Stimulated activated CD4-positive, alpha-beta T cell treated with anti-CD3 and anti-CD28 coated beads, Interleukin-12 subunit alpha, Interleukin-12 subunit beta, amount 100 ng/mL, for 4 hours (primary cell): ENCODE measurements around the gene STUB1.

Experiments
- DNase-seq: peaks from one replicate; pipeline ENCODE4 v3.0.0-alpha.2; 2020

The STUB1 gene

DNA sequence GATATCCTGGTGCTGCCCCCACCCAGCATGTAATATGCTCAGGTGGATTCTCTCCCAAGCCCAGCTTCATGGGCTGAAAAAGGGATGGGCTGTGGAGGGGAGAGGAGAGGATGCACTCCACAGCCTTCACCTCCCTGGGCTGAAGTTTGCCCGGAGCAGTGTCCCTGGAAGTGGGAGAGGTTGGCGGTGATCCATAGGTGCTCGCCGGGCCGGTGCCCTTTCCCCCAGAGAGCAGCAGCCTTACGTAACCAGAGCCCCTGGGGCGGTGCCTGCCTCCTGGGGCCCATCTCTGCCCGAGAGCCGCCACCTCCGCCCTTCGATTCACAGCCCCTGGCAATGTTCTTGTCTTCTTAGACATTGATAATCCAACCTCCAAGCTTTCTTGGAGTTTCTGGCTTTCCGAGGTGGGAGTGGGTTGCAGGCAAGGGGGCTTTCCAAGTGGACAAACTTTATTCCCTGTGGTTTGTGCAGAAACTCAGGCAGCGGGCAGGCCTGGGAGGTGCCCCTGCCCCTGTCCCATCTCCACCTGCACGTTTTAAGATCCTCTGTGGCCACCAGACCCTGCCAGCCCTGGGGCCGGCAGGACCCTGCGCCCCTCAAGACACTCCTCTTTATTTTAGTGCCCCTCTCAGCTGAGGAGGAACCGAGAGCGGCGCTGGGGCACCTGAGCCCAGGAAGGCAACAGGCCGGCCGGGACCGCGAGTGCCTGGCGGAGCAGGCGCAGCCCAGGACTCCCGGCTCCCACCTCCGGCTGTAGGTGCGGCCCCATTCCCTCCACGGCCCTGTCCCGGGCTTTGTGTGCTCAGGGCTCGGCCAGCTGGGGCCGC lies 34.1 kb upstream of the STUB1 start:
- DNase-seq = no peak

GRCh38 chr16:646679-647172 lies 33.5 kb upstream of the STUB1 start:
- no peak for DNase-seq

- DNase-seq = no peak
Observed at GRCh38 chr16:647173-647902, 32.9 kb upstream of the STUB1 start.

GRCh38 chr16:648071-648780 lies 32.0 kb upstream of the STUB1 start:
- peak; percentile 50 for DNase-seq

- peak; percentile 91 for DNase-seq
Observed at GRCh38 chr16:648781-649589, 31.2 kb upstream of the STUB1 start, which contains the start of gene WDR90. Gene WDR90, plus strand, starts transcription at chr16:649365. Its CDS starts 52 bp downstream, at chr16:649417.

DNA sequence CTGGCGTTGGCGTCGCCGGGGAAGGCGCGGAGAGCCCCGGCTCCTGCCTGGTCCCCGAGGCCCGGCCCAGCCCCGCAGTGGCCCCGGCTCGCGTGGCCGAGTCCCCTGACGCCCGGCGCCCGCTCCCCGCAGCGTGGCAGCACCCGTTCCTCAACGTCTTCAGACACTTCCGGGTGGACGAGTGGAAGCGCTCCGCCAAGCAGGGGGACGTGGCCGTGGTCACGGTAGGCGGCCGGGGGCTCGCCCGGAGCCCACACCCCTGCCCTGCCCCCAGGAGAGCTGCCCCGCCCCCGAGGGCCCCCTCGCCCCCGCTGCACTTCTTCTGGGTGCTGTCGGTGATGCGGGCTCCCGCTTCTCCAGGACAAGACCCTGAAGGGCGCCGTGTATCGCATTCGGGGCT lies 30.6 kb upstream of the STUB1 start:
- no peak for DNase-seq

DNA sequence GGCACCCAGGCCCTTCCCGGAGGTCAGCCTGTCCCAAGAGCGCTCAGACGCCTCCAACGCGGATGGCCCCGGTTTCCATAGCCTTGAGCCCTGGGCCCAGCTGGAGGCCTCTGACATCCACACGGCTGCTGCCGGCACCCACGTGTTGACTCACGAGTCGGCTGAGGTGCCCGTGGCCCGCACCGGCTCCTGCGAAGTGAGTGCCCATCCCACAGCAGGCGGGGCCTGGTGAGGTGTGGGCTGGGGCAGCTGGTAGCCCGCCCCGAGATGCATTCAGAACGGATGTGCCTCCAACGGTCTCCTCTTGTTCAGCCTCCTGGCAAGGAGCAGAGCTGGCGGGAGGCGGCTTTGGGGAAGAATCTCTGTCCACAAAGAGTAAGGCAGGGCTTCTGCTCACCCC lies 28.4 kb upstream of the STUB1 start:
- DNase-seq = no peak

DNA sequence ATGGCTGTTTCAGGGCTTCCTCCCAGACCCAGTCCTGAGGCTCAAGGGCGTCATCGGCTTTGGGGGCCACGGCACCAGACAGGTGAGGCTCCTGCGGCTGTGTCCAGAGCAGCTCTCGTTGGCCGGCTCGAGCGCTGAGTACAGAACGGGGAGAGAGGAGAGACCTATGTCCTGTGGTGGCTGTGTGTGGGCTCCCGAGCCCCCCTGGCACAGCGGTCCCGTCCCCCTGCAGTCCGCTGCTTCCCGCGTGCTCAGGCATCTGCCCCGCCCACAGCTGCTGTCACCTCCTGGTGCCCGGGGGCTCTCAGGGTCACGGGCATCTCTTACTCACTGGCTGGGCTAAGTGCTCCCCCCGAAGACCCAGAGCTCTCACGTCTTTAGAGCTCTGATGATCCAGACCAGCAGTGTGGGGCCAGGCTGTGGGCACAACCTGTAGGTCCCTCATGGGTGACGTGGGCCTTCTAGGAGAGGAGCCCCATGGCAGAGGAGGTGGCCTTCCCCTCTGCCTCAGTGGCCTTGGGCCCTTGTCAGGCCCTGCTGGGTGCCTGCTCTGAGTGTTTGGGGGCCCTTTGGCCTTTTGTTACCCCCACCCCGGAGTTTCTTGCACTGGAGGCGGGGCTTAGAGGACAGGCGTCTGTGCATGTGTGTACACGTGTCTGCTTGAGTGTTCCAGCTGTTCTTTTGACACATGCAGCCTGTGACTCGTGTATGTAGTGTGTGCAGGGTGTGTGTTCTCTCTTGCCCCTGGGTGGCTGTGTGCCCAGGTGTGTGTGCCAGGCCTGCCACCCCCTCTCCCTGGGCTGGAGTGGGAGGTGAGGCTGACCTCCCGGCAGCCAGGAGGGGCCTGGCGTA lies 27.5 kb upstream of the STUB1 start:
- no peak for DNase-seq

DNA sequence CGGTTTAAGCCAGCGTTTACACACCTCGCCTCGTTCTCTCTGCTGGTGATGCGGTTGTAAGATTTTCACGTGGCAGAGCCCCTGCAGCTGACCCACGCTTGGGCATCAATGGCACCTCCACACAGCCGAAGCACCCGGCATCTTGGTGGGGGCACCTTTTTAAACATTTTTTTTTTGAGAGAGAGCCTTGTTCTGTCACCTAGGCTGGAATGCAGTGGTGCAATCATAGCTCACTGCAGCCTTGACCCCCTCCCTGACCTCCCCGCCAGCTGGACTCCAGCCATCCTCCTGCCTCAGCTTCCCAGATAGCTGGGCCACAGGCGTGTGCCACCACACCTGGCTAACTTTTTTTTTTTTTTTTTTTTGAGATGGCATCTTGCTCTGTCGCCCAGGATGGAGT lies 26.2 kb upstream of the STUB1 start:
- DNase-seq = no peak

GRCh38 chr16:657487-657886 lies 22.7 kb upstream of the STUB1 start:
- no peak for DNase-seq

DNA sequence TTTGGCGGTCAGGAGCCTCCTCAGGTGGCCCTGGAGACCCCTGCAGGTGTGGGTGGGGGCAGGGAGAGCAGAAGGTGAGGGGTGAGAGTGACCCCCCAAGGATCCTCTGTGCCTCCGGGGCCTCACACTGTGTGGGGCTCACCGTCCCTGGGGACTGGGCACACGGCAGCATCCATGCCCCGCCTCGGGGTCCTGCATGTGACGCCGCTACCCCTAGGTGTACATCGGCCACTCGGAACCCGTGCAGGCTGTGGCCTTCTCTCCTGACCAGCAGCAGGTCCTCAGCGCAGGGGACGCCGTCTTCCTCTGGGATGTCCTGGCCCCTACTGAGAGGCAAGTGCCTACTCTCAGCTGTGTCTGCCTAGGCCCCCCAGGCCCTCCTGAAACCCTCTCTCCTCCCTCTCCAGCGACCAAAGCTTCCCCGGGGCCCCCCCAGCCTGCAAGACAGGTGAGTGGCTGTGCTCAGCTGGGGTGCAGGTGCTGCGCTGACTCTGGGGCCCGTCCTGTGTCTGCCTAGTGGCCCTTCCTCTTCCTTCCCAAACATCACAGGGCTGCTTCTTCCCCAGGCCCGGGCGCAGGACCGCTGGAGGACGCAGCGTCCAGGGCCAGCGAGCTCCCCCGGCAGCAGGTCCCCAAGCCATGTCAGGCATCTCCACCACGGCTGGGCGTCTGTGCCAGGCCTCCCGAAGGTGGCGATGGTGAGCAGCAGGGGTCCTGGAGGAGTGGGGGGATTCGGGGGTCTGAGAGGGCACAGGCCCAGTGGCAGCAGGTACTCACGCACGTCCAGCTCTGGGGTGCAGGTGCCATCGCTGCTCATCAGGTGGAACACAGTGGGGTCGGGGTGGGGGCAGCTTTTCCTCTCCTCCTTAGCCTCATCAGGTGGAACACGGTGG lies 21.3 kb upstream of the STUB1 start:
- DNase-seq = no peak

- no peak for DNase-seq
Observed at GRCh38 chr16:659618-660017, 20.6 kb upstream of the STUB1 start.

DNA sequence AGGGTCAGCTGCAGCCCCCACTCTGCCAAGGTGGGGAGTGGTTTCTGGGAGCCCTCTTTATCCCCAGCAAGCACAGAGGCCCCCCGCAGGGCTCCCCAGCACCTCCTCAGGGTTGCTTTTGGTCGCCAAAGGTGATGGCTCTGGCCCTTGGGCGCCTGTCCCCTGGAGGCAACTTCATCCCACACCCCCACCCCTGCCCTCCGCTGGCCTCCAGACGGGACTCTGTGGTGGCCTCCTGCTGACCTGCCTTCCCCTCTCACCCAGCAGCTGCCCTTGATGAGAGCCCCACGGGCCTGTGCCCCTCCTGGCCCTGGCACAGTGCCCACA lies 20.1 kb upstream of the STUB1 start:
- no peak for DNase-seq

GRCh38 chr16:660459-661183 lies 19.6 kb upstream of the STUB1 start:
- peak; percentile 65 for DNase-seq

- DNase-seq = no peak
Observed at GRCh38 chr16:661184-661821, 18.9 kb upstream of the STUB1 start.

- DNase-seq = no peak
Observed at GRCh38 chr16:662095-662494, 18.1 kb upstream of the STUB1 start.

- no peak for DNase-seq
Observed at GRCh38 chr16:662597-662996, 17.6 kb upstream of the STUB1 start.

GRCh38 chr16:666572-666971 lies 13.6 kb upstream of the STUB1 start:
- no peak for DNase-seq

DNA sequence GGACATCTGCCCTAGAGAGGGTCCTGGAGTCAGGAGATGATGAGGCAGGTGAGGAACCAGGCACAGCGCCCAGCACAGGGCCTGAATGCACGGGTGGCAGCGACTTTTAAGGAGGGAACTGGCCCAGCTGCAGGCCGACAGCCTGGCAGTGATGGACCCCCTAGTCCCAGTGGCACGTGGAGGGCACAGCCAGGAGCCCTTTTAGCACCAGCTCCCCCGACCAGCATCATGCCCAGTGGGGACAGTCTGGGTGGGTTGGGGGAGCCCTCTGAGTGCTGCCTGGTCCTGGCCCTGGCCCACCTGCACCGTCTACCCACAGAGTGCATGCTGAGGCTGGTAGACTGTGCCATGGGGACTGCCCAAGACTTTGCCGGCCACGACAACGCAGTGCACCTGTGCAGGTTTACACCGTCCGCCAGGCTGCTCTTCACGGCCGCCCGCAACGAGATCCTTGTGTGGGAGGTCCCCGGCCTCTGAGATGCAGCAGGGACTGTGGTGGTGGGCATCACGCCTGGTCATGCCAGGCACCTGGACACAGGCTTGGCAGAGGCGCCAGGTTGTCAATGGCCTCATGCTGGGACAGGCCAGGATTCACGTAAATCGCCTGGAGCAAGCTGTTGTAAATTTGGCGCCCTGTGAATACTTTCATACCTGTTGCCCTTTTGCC lies 13.0 kb upstream of the STUB1 start:
- no peak for DNase-seq
